Stimulated activated naive CD8-positive, alpha-beta T cell treated with anti-CD3 and anti-CD28 coated beads, Interleukin-15, amount 100 ng/mL, for 72 hours (primary cell): ENCODE data around the gene RHO.
"Not testable (repeated sequence)": the region's sequence is repeated elsewhere in the genome, so short reads cannot be mapped to it uniquely, and the experiment has no call there.

Source experiments
- ATAC-seq: fragments of 150-1000 bp; cut with Tn5 transposase; 2 replicates; pipeline ENCODE4 v1.10.0; 2021; ENCODE audit warnings: mild to moderate bottlenecking, moderate library complexity
- DNase-seq, 2 donors: peaks; one replicate each; pipeline ENCODE4 v3.0.0; 2021 to 2022
- H3K27ac Mint-ChIP-seq, 2 donors: one replicate each; pipeline ENCODE4 v1.8.0; 2022; ENCODE audit warnings: mild to moderate bottlenecking in 2 of 2, mixed read lengths in 2 of 2, moderate library complexity in 2 of 2
- H3K27me3 Mint-ChIP-seq: one replicate; pipeline ENCODE4 v1.8.0; 2022; ENCODE audit warnings: mixed read lengths
- H3K4me1 Mint-ChIP-seq: one replicate; pipeline ENCODE4 v1.8.0; 2022; ENCODE audit warnings: mild to moderate bottlenecking, mixed read lengths
- H3K4me3 Mint-ChIP-seq, 2 donors: one replicate each; pipeline ENCODE4 v1.8.0; 2022; ENCODE audit warnings: mild to moderate bottlenecking in 2 of 2, mixed read lengths in 2 of 2, moderate library complexity in 1 of 2
- H3K9me3 Mint-ChIP-seq, 2 donors: one replicate each; pipeline ENCODE4 v1.8.0; 2022; ENCODE audit warnings: mixed read lengths in 2 of 2

RHO gene

DNA sequence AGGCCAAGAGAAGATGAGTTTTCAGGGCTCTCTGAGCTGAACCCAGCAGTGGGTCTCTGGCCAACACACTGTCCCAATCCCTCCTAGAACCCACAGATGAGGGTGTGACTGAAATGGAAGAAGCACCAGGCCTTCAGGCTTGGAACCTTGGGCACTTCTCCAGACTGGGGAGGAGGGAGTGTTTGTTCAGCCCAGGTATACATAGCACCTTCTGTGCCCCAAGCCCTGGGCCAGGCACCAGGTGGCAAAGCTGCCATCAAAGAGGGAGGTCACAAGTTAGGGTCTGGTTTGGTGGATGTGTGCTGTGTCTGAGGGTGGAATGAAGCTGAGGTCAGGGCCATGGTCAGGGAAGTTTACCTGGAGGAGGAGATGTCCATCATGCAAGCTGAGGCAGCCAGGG, 15.8 kb upstream of the RHO start:
- H3K9me3 Mint-ChIP-seq, result no peaks in the 10 kb centered on the region
- no peaks in the 10 kb centered on the region for H3K4me1 Mint-ChIP-seq
- no peak for ATAC-seq
- H3K4me3 Mint-ChIP-seq, result no peak overlapping the region
- no peaks in the 10 kb centered on the region for H3K27me3 Mint-ChIP-seq
- peak overlapping the region in 1 of 2 donors; percentile 55 for H3K27ac Mint-ChIP-seq
- no peak for DNase-seq

- DNase-seq (no peak), ATAC-seq (no peak)
- Mint-ChIP-seq H3K4me1 (no peaks in the 10 kb centered on the region), H3K27ac (peak overlapping the region in 1 of 2 donors; percentile 85), H3K4me3 (no peak overlapping the region), H3K27me3 (no peaks in the 10 kb centered on the region), H3K9me3 (no peaks in the 10 kb centered on the region)
These were observed 14.7 kb upstream of the RHO start for GRCh38 chr3:129513705-129514104.

DNA sequence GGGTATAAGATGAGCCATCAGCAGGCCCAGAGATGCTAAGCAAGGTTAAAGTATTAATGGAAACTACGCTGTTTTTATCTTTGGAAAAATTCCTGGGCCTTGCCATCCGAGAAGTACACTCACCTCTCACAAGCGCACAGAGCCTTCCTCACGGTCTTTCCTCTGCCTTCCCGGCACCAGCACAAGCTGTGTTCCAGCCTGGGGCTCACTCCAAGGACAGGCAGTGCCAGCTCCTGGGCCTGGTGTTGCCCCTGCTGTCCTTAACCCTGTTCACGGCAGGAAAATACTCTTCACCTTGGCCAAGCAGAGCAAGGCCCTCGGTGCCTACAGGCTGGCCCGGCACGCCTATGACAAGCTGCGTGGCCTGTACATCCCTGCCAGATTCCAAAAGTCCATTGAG, 14.3 kb upstream of the RHO start:
- Mint-ChIP-seq H3K9me3 (no peaks in the 10 kb centered on the region), H3K4me1 (no peaks in the 10 kb centered on the region), H3K27ac (peak overlapping the region in 1 of 2 donors; percentile 85), H3K27me3 (no peaks in the 10 kb centered on the region), H3K4me3 (no peak overlapping the region)
- DNase-seq (no peak), ATAC-seq (no peak)

DNA sequence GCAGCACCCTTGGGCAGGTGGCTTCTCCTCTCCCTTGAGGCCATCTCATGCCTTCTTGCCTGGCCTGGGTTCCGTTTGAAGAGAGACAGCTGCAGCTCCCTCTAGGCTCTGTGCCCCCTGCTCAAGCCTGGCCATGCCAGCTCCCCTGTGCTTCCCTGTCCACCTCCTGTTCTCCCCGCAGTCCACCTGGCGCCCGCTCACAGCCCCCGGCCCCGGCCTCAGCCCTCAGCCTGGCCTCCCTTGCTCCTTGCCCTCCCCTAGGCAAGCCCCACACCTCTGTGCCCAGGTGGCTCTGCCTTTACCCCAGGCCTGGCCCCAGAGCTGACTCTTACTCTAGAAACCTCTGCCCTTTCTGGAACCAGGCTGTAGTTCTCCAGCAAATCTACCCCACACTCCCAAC, 13.9 kb upstream of the RHO start:
- DNase-seq (no peak), ATAC-seq (no peak)
- Mint-ChIP-seq H3K4me1 (no peaks in the 10 kb centered on the region), H3K4me3 (no peak overlapping the region), H3K27ac (peak overlapping the region; percentile 7 to 58), H3K9me3 (no peaks in the 10 kb centered on the region), H3K27me3 (no peaks in the 10 kb centered on the region)

DNA sequence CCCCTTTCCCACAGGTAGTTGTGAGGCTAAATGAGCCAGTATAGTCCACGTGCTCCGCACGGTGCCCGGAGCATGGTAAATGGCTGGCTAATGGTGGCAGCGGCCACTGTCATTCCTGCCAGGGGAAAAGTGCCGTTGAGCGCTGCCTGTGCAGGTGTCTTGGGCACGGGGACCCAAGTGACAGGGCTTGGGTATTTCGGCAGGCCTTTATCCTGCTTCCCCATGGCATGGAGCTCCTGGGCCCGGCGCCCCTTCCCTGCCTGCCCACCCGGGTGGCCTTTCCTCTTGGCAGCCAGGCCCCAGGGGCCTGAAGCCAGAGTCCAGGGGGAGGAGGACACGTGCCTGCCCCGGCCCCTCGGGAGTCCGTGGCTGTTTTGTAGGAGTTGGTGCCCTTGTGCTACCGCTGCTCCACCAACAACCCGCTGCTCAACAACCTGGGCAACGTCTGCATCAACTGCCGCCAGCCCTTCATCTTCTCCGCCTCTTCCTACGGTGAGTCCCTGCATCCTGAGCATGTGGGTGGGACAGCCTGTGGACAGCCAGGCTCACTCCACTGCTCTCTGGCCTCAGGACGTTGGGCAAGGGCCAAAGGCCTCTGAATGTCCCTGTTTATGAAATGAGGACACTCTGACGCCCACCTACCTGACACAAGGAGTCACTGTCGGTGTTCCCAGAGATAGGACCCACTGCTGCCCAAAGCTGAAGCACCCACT, 13.2 kb upstream of the RHO start:
- H3K4me1 Mint-ChIP-seq, H3K27me3 Mint-ChIP-seq, H3K9me3 Mint-ChIP-seq: not testable (repeated sequence)

GRCh38 chr3:129515821-129516432, 12.5 kb upstream of the RHO start:
- H3K4me1 Mint-ChIP-seq, H3K4me3 Mint-ChIP-seq, H3K9me3 Mint-ChIP-seq, H3K27me3 Mint-ChIP-seq, H3K27ac Mint-ChIP-seq, ATAC-seq, DNase-seq: not testable (repeated sequence)

More for the DNA sequence above, 13.2 kb upstream of the RHO start:
- not testable (repeated sequence) for DNase-seq, H3K4me3 Mint-ChIP-seq, ATAC-seq
- H3K27ac Mint-ChIP-seq, result peak overlapping the region; percentile 7 to 58

GRCh38 chr3:129517516-129517915, 10.9 kb upstream of the RHO start:
- Mint-ChIP-seq H3K27ac (peak overlapping the region in 1 of 2 donors; percentile 74), H3K27me3 (no peaks in the 10 kb centered on the region), H3K9me3 (no peaks in the 10 kb centered on the region), H3K4me1 (no peaks in the 10 kb centered on the region), H3K4me3 (no peak overlapping the region)
- ATAC-seq (no peak), DNase-seq (no peak)

DNA sequence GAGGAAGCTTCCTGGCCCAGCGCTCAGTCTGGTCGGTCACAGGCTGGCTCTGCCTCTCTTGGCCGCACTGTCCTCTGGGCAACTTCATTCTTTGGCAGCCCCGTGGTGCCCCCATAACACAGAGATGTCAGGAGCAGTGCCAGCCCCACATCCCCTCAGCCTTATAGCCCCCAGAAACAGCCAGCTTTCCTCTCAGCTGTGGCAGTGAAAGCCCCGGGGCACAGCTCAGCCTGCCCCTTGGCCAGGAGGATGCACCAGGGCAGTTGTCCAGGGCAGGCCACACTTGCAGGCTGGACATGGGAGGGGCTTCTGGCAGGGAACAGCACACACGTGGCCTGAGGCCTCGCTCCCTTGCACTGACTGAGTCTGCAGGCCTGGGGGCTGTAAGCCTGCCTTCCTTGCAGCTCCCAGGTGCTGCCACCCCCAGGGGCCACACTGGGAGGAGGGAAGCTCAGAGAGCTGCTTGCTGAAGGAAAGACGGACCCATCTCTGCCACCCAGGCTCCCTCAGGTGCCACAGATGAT, 10.3 kb upstream of the RHO start:
- Mint-ChIP-seq H3K9me3 (no peaks in the 10 kb centered on the region), H3K27ac (peak overlapping the region in 1 of 2 donors; percentile 65), H3K27me3 (no peaks in the 10 kb centered on the region), H3K4me3 (no peak overlapping the region), H3K4me1 (no peaks in the 10 kb centered on the region)
- ATAC-seq, result no peak
- no peak for DNase-seq

GRCh38 chr3:129518581-129518980, 9.9 kb upstream of the RHO start:
- no peaks in the 10 kb centered on the region for H3K9me3 Mint-ChIP-seq
- H3K4me3 Mint-ChIP-seq, result no peak overlapping the region
- ATAC-seq (peak; percentile 9), DNase-seq (no peak)
- H3K27me3 Mint-ChIP-seq, result no peaks in the 10 kb centered on the region
- H3K27ac Mint-ChIP-seq, result no peak overlapping the region
- no peaks in the 10 kb centered on the region for H3K4me1 Mint-ChIP-seq

- no peak overlapping the region for H3K27ac Mint-ChIP-seq
These were observed 9.0 kb upstream of the RHO start for GRCh38 chr3:129519449-129519848.

DNA sequence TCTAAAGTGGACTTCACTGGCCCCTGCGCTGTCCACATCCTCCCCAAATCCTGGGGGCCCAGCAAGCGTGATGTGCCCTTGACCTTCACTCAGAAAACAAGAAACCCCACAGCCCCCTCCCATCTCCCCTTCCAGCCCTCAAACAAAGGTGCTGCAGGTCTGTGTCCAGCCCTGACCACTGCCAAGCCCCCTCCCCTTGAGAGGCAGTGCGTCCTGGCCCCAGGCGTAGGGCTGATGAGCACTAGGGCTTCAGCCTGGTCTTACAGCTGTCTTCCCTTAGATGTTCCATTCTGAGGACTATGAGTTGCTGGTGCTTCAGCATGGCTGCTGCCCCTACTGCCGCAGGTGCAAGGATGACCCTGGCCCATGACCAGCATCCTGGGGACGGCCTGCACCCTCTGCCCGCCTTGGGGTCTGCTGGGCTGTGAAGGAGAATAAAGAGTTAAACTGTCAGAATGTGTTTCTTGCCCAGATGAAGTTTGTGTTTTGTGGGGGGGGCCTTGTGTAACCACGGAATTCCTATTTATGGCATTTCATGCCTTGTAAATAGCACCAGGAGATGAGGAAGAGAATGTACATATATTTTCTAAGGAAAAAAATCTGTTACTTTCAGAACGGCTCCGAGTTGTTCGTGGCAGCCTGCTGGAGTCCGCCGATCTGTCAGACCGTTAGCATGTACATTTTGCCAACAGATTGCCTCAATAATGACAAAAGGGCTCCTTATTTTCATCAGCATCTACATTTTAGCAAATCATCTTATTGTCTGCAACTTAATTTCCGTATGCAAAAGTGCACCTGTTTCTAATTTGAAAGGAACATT, 8.3 kb upstream of the RHO start:
- DNase-seq, result no peak
- Mint-ChIP-seq H3K4me3 (no peak overlapping the region), H3K9me3 (no peaks in the 10 kb centered on the region), H3K4me1 (no peaks in the 10 kb centered on the region), H3K27ac (no peak overlapping the region), H3K27me3 (no peaks in the 10 kb centered on the region)
- no peak for ATAC-seq

More at GRCh38 chr3:129519449-129519848, 9.0 kb upstream of the RHO start:
- Mint-ChIP-seq H3K27me3 (no peaks in the 10 kb centered on the region), H3K4me3 (no peak overlapping the region), H3K9me3 (no peaks in the 10 kb centered on the region), H3K4me1 (no peaks in the 10 kb centered on the region)
- ATAC-seq (no peak), DNase-seq (no peak)

DNA sequence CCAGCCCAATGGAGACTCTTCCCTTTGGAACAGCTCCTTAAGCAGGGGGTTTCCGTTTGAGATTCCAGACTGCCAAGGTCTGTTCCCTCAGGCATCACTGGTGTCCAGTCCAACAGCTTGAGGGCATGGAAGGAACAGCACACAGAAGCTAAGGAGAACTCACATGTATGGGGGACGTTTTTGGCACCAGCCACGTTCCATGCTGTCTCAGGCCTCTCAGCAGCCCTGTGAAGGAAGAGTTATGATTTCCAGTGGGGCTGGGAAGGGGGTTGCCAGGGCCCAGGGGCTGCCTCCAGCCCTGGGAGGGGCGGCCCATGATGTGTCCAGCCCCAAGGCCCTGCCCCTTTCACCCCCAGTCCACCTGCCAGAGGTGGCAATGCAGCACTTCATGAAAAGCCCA, 7.5 kb upstream of the RHO start:
- H3K4me3 Mint-ChIP-seq, result no peak overlapping the region
- no peaks in the 10 kb centered on the region for H3K27me3 Mint-ChIP-seq
- H3K27ac Mint-ChIP-seq, result no peak overlapping the region

DNA sequence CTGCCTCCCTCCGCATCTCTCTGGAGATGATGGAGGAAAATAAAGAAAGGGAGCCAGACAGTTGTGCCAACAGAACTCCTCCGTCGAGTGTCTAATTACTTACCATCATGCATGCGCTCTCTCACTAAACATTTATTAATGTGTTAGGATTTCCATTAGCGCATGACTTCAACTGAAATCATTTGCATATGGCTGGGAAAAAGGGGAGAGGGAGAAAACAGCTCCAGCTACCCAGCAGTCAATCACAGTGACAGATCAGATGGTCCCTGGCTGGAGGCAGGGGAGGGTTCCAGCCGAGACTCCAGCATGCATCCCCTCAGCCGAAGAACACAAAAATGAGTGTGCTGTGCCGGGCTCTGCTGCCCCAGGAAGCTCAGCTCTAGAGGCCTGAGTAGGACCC, 6.8 kb upstream of the RHO start:
- Mint-ChIP-seq H3K4me3 (no peak overlapping the region), H3K27ac (no peak overlapping the region), H3K27me3 (no peaks in the 10 kb centered on the region), H3K9me3 (no peaks in the 10 kb centered on the region), H3K4me1 (no peaks in the 10 kb centered on the region)
- DNase-seq, result no peak
- ATAC-seq, result no peak

More for the DNA sequence above, 7.5 kb upstream of the RHO start:
- Mint-ChIP-seq H3K9me3 (no peaks in the 10 kb centered on the region), H3K4me1 (no peaks in the 10 kb centered on the region)
- no peak for DNase-seq
- no peak for ATAC-seq

- no peak overlapping the region for H3K27ac Mint-ChIP-seq
- no peak overlapping the region for H3K4me3 Mint-ChIP-seq
- H3K27me3 Mint-ChIP-seq, result no peaks in the 10 kb centered on the region
- no peaks in the 10 kb centered on the region for H3K9me3 Mint-ChIP-seq
- ATAC-seq (no peak), DNase-seq (no peak)
- no peaks in the 10 kb centered on the region for H3K4me1 Mint-ChIP-seq
These were observed 5.5 kb upstream of the RHO start for GRCh38 chr3:129522953-129523352.

DNA sequence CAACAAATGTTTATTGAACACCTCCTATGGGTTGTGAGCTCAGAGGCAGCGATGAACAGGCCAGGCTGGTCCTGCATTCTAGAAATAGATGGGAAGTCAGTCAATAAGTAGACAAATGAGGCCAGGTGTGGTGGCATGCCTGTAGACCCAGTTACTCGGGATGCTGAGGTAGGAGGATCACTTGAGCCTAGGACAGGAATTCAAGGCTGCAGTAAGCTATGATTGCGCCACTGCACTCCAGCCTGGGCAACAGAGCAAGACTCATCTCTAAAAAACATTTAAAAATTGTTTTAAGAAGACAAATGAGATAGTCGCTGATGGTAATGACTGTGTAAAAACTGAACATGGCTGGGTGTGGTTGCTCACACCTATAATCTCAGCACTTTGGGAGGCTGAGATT, 4.4 kb upstream of the RHO start:
- no peak overlapping the region for H3K4me3 Mint-ChIP-seq
- no peaks in the 10 kb centered on the region for H3K27me3 Mint-ChIP-seq
- DNase-seq (no peak), ATAC-seq (no peak)
- H3K9me3 Mint-ChIP-seq, result no peaks in the 10 kb centered on the region
- H3K27ac Mint-ChIP-seq, result peak overlapping the region in 1 of 2 donors; percentile 92
- H3K4me1 Mint-ChIP-seq, result no peaks in the 10 kb centered on the region
